ENCODE measurements around the gene CRLF1. TPM values are rescaled to one million over a fixed set of nuclear protein-coding genes. Genes with fewer than 3 reads are reported as not detected.

Gene CRLF1
- total and polyA plus RNA-seq, 10 of the 15 experiments (the other 5 are each of a cell fraction or from before 2014, with no cell fraction given), result 0.10 to 1.2 (median 0.49) TPM; not detected in 4

- ChIA-PET SMC1A (ENCODE audit: uncharacterized antibody, unreplicated experiment) (interaction anchor here (0.6 kb wide), 1 partner anchor 127 kb away, joined by 3 read pairs; no protein-coding TSS in a partner anchor), CTCF (no interaction called here), RAD21 (ENCODE audit: unreplicated experiment) (no interaction called here), POLR2A (no interaction called here)
- Histone ChIP-seq H3K4me2 (ENCODE audit: control insufficient read depth, insufficient read depth) (no peak overlapping the region), H3K9ac (ENCODE audit: control insufficient read depth, insufficient read depth, low read length) (no peak overlapping the region), H3K4me1 (ENCODE audit: control insufficient read depth, insufficient read depth, low read length) (no peaks in the 10 kb centered on the region), H2AFZ (ENCODE audit: control insufficient read depth, low read depth, low read length) (no peak overlapping the region), H3K27me3 (replicated peaks in 1 of 2; ENCODE audit: control insufficient read depth in 2 of 2, insufficient read depth in 2 of 2, low read length in 1 of 2) (peaks cover 25 to 27% of the 10 kb centered on the region in 2 experiments), H3K36me3 (ENCODE audit: control insufficient read depth in 2 of 2, insufficient read depth in 2 of 2, low read length in 1 of 2) (no peaks in the 10 kb centered on the region), H4K20me1 (ENCODE audit: control insufficient read depth, insufficient read depth) (peaks cover 2% of the 10 kb centered on the region; the same call in 1 of the 2 replicates), H3K27ac (ENCODE audit: control insufficient read depth, insufficient read depth) (no peak overlapping the region), H3K4me3 (no peak overlapping the region), H3K9me3 (replicated peaks; ENCODE audit: control insufficient read depth, insufficient read depth, low read length) (no peaks in the 10 kb centered on the region), H3K79me2 (ENCODE audit: control insufficient read depth, insufficient read depth, low read length) (no peaks in the 10 kb centered on the region)
- intact Hi-C loops (cut with micrococcal nuclease; ENCODE audit: unreplicated experiment) (no loop called here), in situ Hi-C loops (cut with MboI) (no loop called here)
- FAIRE-seq (no peak), ATAC-seq (no peak), DNase-seq (ENCODE audit: low read depth, low spot score) (no peak)
- no TSS peak for BruUV-seq (replicated peaks)
- 7% methylated on average over 27 of the region's 30 CpGs for WGBS (ENCODE audit: insufficient coverage, insufficient replicate concordance, low lambda C conversion rate, missing lambda C conversion rate)
- no peak for TF ChIP-seq IKZF2 (IDR thresholded peaks at IDR 0.05)
- no peak for TF ChIP-seq NFYB (IDR thresholded peaks at IDR 0.05; ENCODE audit: insufficient read depth, low read depth, low read length)
- TF ChIP-seq ATF7 (IDR thresholded peaks at IDR 0.05; ENCODE audit: low read depth), result no peak
- TF ChIP-seq EZH2 (IDR thresholded peaks at IDR 0.05; ENCODE audit: borderline replicate concordance, control insufficient read depth, low read depth, low read length), result no peak; the same call in 1 of the 2 replicates
- TF ChIP-seq E2F4 (IDR thresholded peaks at IDR 0.05; ENCODE audit: low read depth, low read length), result no peak
- no peak for TF ChIP-seq TCF3 (IDR thresholded peaks at IDR 0.05; ENCODE audit: borderline replicate concordance, insufficient read depth, low read depth, low read length)
- no peak for TF ChIP-seq E2F8 (IDR thresholded peaks at IDR 0.05; ENCODE audit: low read depth, partially characterized antibody)
- no peak for TF ChIP-seq ZNF217 (IDR thresholded peaks at IDR 0.05)
- TF ChIP-seq IKZF1 (conservative IDR thresholded peaks at IDR 0.05), result no peak
- TF ChIP-seq JUNB (IDR thresholded peaks at IDR 0.05), result no peak
- TF ChIP-seq ZNF687 (IDR thresholded peaks at IDR 0.05), result no peak
- TF ChIP-seq ZNF384 (IDR thresholded peaks at IDR 0.05; ENCODE audit: borderline replicate concordance, low read depth, low read length), result no peak
These were observed 5.6 kb upstream of the CRLF1 start for GRCh38 chr19:18612051-18612771.
